HepG2 (cell line): ENCODE measurements around the gene IRS1. TPM values are rescaled to one million over a fixed set of nuclear protein-coding genes. Genes with fewer than 3 reads are reported as not detected.

Experiments
- FIP1L1 ChIP-seq: fragments of 200-400 bp; formaldehyde crosslinking; IDR thresholded peaks from 2 replicates; pipeline ENCODE4 v1.6.1; 2018; ENCODE audit warnings: low read depth, mild to moderate bottlenecking, low read length, moderate library complexity, borderline replicate concordance; ENCODE audit not compliant: insufficient read depth
- HDAC1 ChIP-seq: sonication (generic); formaldehyde crosslinking; IDR thresholded peaks from 2 replicates; pipeline ENCODE4 v1.5.1; 2020; ENCODE audit warnings: mild to moderate bottlenecking, missing genetic modification reagents
- IRX3 ChIP-seq: sonication (generic); formaldehyde crosslinking; IDR thresholded peaks from 2 replicates; pipeline ENCODE4 v1.8.1; 2023; ENCODE audit warnings: mild to moderate bottlenecking, low read depth, missing genetic modification reagents, borderline replicate concordance
- JUNB ChIP-seq: sonication (generic); formaldehyde crosslinking; IDR thresholded peaks from 2 replicates; pipeline ENCODE4 v1.8.0; 2022; ENCODE audit warnings: missing genetic modification reagents, mild to moderate bottlenecking, borderline replicate concordance
- KLF16 ChIP-seq, 2 experiments: sonication (generic) in 1 of 2; formaldehyde crosslinking in 1 of 2; IDR thresholded peaks; 2 replicates each; pipeline versions ENCODE4 v1.6.1 to v1.8.0; 2016 to 2023; ENCODE audit warnings: missing genetic modification reagents in 2 of 2, missing compliant biosample characterization in 1 of 2
- MYC ChIP-seq: sonication (generic); formaldehyde crosslinking; IDR thresholded peaks from 2 replicates; pipeline ENCODE4 v1.9.0; 2021; ENCODE audit warnings: missing genetic modification reagents, borderline replicate concordance
- NCOR1 ChIP-seq: fragments of 200-600 bp; sonication (generic); IDR thresholded peaks from 2 replicates; pipeline ENCODE4 v1.7.0; 2017; ENCODE audit warnings: antibody characterized with exemption, low read length, borderline replicate concordance
- NFKBIZ ChIP-seq: IDR thresholded peaks from 2 replicates; pipeline ENCODE4 v1.6.1; 2018; ENCODE audit warnings: missing genetic modification reagents, missing compliant biosample characterization
- NFRKB ChIP-seq: fragments of 450-650 bp; IDR thresholded peaks from 2 replicates; pipeline ENCODE4 v1.6.1; 2017
- POLR2AphosphoS2 ChIP-seq: IDR thresholded peaks from 2 replicates; pipeline ENCODE4 v1.6.1; 2011; ENCODE audit warnings: low read depth, low read length, improper control_type of control experiment
- PRMT3 ChIP-seq: sonication (generic); formaldehyde crosslinking; IDR thresholded peaks from 2 replicates; pipeline ENCODE4 v1.8.1; 2022; ENCODE audit warnings: low read depth, mild to moderate bottlenecking, moderate library complexity, missing genetic modification reagents, borderline replicate concordance
- TAF1 ChIP-seq: sonication (generic); formaldehyde crosslinking; IDR thresholded peaks from 2 replicates; pipeline ENCODE4 v1.4.0; 2020; ENCODE audit warnings: missing genetic modification reagents
- U2AF2 ChIP-seq: fragments of 200-400 bp; formaldehyde crosslinking; IDR thresholded peaks from 2 replicates; pipeline ENCODE4 v1.6.1; 2017; ENCODE audit warnings: low read depth, mild to moderate bottlenecking, low read length
- ZBTB7B ChIP-seq: sonication (generic); formaldehyde crosslinking; IDR thresholded peaks from 2 replicates; pipeline ENCODE4 v1.4.0; 2020; ENCODE audit warnings: missing genetic modification reagents
- ZNF101 ChIP-seq: sonication (generic); formaldehyde crosslinking; IDR thresholded peaks from 2 replicates; pipeline ENCODE4 v1.4.0; 2020; ENCODE audit warnings: mild to moderate bottlenecking, low read depth, missing genetic modification reagents, borderline replicate concordance
- ZNF329 ChIP-seq: sonication (generic); formaldehyde crosslinking; IDR thresholded peaks from 2 replicates; pipeline ENCODE4 v1.9.0; 2021; ENCODE audit warnings: low read depth, mild to moderate bottlenecking, missing genetic modification reagents
- ZSCAN30 ChIP-seq: sonication (generic); formaldehyde crosslinking; IDR thresholded peaks from 2 replicates; pipeline ENCODE4 v1.5.0; 2020; ENCODE audit warnings: mild to moderate bottlenecking, missing genetic modification reagents
- polyA plus RNA-seq, 8 experiments: library from polyadenylated mRNA; depleted of rRNA in 3 of 8; stranded (reverse) in 7 of 8; unstranded in 1 of 8; fragments of >200 nt; fragmentation: Illumina TruSeq in 4 of 8; extraction: Trizol in 4 of 8; gene quantifications; 2 replicates each; pipeline versions ENCODE4 v1.2.1 to v1.2.3, GENCODE V29; 2011 to 2016; ENCODE audit warnings: low read depth in 4 of 8, missing spikeins in 1 of 8, mixed read lengths in 1 of 8; ENCODE audit not compliant: insufficient read depth in 1 of 8
- total RNA-seq, 5 experiments: library from RNA; depleted of rRNA; stranded (reverse); fragments of >200 nt; fragmentation: Illumina TruSeq; extraction: Trizol; gene quantifications; 2 replicates each; pipeline ENCODE4 v1.2.3, GENCODE V29; 2016; ENCODE audit warnings: low read depth in 1 of 5
- TF ChIP-seq, protein P1 (sequence below): sonication (generic); formaldehyde crosslinking; IDR thresholded peaks from 2 replicates; pipeline ENCODE4 v1.4.0; 2020; ENCODE audit warnings: mild to moderate bottlenecking, missing genetic modification reagents
- TF ChIP-seq, protein P2 (sequence below): IDR thresholded peaks from 2 replicates; pipeline ENCODE4 v1.6.1; 2018; ENCODE audit warnings: missing genetic modification reagents, mild to moderate bottlenecking, missing compliant biosample characterization
- TF ChIP-seq, protein P3 (sequence below): sonication (generic); formaldehyde crosslinking; IDR thresholded peaks from 2 replicates; pipeline ENCODE4 v1.5.0; 2020; ENCODE audit warnings: missing genetic modification reagents
- TF ChIP-seq, protein P4 (sequence below): IDR thresholded peaks from 2 replicates; pipeline ENCODE4 v1.6.1; 2016; ENCODE audit warnings: mild to moderate bottlenecking, missing biosample characterization, missing genetic modification reagents
- TF ChIP-seq, protein P5 (sequence below): IDR thresholded peaks from 2 replicates; pipeline ENCODE4 v1.6.1; 2016

Gene IRS1
- total and polyA plus RNA-seq, 2 of the 13 experiments (the other 11 are each of a cell fraction or from before 2014, with no cell fraction given): 8.7 to 9.0 TPM

DNA sequence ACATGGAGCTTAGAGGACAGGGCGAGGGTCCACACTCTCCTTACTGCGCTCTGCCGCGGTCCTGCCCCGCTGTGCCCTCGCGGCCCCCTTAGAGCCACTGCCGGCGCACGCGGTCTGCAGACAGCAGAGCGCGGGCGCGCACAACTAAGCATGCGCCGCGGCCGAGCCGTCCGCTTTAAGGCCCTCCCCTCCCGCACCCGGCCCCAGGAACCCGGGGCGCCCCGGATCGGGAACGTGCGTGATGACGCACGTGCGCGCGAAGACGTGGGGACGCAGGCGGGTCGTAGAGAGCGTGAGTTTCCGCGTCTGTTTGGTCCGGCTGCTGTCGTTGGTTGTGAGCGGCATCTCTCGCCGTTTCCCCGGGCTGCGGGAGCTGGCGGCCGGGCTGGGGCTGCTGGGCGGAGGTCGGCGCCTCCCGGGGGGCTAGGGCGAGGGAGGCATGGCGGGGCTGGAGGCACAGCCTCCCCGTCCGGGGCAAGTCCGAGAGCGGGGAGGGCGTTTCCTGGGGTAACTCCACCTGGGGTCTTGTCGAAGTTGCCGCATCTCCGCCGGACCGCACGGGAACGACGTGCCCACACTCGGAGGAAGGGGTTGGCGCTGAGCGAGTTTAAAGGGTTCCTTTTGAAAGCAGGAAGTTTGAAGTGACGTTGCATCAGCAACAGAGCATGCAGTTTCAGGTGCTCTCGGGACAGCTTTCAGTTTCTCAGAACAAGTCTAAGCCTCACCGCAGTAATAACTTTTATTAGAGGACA, 36.4 kb upstream of the IRS1 start, which contains the start of gene RHBDD1 (continued):
- TF ChIP-seq U2AF2 (no peak), IRX3 (CRISPR knock-in tag) (no peak), HDAC1 (peak; percentile 79; the same call in 1 of the 2 replicates), NFRKB (no peak), NFKBIZ (CRISPR knock-in tag) (peak; percentile 60; the same call in 1 of the 2 replicates), ZNF329 (CRISPR knock-in tag) (0 out of 2 replicates have a peak, but pooled peaks have one; percentile 36), JUNB (CRISPR knock-in tag) (no peak), FIP1L1 (no peak), MYC (CRISPR knock-in tag) (peak; percentile 74; the same call in 1 of the 2 replicates), ZSCAN30 (CRISPR knock-in tag) (no peak), PRMT3 (CRISPR knock-in tag) (no peak; the same call in 1 of the 2 replicates), KLF16 (CRISPR knock-in tag; IDR thresholded peaks at IDR 0.05) (0 out of 4 replicates have a peak, but pooled peaks of 1 of the 2 experiments have one; percentile 30), NCOR1 (no peak), POLR2AphosphoS2 (no peak), ZNF101 (CRISPR knock-in tag) (0 out of 2 replicates have a peak, but pooled peaks have one; percentile 49), TAF1 (CRISPR knock-in tag) (peak; percentile 79), ZBTB7B (CRISPR knock-in tag) (peak; percentile 73)
- TF ChIP-seq, protein P1, sequence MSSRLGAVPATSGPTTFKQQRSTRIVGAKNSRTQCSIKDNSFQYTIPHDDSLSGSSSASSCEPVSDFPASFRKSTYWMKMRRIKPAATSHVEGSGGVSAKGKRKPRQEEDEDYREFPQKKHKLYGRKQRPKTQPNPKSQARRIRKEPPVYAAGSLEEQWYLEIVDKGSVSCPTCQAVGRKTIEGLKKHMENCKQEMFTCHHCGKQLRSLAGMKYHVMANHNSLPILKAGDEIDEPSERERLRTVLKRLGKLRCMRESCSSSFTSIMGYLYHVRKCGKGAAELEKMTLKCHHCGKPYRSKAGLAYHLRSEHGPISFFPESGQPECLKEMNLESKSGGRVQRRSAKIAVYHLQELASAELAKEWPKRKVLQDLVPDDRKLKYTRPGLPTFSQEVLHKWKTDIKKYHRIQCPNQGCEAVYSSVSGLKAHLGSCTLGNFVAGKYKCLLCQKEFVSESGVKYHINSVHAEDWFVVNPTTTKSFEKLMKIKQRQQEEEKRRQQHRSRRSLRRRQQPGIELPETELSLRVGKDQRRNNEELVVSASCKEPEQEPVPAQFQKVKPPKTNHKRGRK (CRISPR knock-in tag): no peak
- TF ChIP-seq, protein P2, sequence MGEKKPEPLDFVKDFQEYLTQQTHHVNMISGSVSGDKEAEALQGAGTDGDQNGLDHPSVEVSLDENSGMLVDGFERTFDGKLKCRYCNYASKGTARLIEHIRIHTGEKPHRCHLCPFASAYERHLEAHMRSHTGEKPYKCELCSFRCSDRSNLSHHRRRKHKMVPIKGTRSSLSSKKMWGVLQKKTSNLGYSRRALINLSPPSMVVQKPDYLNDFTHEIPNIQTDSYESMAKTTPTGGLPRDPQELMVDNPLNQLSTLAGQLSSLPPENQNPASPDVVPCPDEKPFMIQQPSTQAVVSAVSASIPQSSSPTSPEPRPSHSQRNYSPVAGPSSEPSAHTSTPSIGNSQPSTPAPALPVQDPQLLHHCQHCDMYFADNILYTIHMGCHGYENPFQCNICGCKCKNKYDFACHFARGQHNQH (CRISPR knock-in tag): no peak
- TF ChIP-seq, protein P3, sequence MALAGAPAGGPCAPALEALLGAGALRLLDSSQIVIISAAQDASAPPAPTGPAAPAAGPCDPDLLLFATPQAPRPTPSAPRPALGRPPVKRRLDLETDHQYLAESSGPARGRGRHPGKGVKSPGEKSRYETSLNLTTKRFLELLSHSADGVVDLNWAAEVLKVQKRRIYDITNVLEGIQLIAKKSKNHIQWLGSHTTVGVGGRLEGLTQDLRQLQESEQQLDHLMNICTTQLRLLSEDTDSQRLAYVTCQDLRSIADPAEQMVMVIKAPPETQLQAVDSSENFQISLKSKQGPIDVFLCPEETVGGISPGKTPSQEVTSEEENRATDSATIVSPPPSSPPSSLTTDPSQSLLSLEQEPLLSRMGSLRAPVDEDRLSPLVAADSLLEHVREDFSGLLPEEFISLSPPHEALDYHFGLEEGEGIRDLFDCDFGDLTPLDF (CRISPR knock-in tag): peak; percentile 36
- TF ChIP-seq, protein P4, sequence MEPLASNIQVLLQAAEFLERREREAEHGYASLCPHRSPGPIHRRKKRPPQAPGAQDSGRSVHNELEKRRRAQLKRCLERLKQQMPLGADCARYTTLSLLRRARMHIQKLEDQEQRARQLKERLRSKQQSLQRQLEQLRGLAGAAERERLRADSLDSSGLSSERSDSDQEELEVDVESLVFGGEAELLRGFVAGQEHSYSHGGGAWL: peak; percentile 88
- TF ChIP-seq, protein P5, sequence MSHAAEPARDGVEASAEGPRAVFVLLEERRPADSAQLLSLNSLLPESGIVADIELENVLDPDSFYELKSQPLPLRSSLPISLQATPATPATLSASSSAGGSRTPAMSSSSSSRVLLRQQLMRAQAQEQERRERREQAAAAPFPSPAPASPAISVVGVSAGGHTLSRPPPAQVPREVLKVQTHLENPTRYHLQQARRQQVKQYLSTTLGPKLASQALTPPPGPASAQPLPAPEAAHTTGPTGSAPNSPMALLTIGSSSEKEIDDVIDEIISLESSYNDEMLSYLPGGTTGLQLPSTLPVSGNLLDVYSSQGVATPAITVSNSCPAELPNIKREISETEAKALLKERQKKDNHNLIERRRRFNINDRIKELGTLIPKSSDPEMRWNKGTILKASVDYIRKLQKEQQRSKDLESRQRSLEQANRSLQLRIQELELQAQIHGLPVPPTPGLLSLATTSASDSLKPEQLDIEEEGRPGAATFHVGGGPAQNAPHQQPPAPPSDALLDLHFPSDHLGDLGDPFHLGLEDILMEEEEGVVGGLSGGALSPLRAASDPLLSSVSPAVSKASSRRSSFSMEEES: 0 out of 2 replicates have a peak, but pooled peaks have one; percentile 22
